Placental pericyte (primary cell): Measurements from ENCODE around the gene GASK1B. TPM values are rescaled to one million over a fixed set of nuclear protein-coding genes. Genes with fewer than 3 reads are reported as not detected.

ENCODE experiments used
- total RNA-seq: library from RNA; depleted of rRNA; stranded (reverse); fragments of >200 nt; gene quantifications from 2 replicates; pipeline ENCODE4 v1.2.3, GENCODE V29; 2012

Gene GASK1B
- 22.0 and 53.6 TPM in 2 replicates for total RNA-seq

GRCh38 chr4:158172261-158173258, at the start of gene GASK1B:
Gene GASK1B (minus strand): TSS chr4:158173025. CDS start chr4:158171375, 1,650 bp downstream.

GRCh38 chr4:158209825-158210807, 37.3 kb upstream of the GASK1B start, which contains the start of gene TMEM144:
Gene TMEM144 (plus strand): TSS chr4:158210486. CDS start chr4:158212668, 2,182 bp downstream.

Other genes starting within 250 kb of the GASK1B start
- 2.2 and 4.3 TPM in 2 replicates for gene TMEM144, start 37.5 kb upstream of the GASK1B start, total RNA-seq